GM21717 (cell line): ENCODE data around the gene RAB7A.
A peak's percentile ranks its signal among the peaks of the same experiment; 100 is the strongest.

Experiments used
- ATAC-seq: cut with Tn5 transposase; IDR thresholded peaks from one replicate; pipeline ENCODE4 v1.9.1; 2021; ENCODE audit warnings: mild to moderate bottlenecking, moderate library complexity; ENCODE audit not compliant: unreplicated experiment

Gene RAB7A

DNA sequence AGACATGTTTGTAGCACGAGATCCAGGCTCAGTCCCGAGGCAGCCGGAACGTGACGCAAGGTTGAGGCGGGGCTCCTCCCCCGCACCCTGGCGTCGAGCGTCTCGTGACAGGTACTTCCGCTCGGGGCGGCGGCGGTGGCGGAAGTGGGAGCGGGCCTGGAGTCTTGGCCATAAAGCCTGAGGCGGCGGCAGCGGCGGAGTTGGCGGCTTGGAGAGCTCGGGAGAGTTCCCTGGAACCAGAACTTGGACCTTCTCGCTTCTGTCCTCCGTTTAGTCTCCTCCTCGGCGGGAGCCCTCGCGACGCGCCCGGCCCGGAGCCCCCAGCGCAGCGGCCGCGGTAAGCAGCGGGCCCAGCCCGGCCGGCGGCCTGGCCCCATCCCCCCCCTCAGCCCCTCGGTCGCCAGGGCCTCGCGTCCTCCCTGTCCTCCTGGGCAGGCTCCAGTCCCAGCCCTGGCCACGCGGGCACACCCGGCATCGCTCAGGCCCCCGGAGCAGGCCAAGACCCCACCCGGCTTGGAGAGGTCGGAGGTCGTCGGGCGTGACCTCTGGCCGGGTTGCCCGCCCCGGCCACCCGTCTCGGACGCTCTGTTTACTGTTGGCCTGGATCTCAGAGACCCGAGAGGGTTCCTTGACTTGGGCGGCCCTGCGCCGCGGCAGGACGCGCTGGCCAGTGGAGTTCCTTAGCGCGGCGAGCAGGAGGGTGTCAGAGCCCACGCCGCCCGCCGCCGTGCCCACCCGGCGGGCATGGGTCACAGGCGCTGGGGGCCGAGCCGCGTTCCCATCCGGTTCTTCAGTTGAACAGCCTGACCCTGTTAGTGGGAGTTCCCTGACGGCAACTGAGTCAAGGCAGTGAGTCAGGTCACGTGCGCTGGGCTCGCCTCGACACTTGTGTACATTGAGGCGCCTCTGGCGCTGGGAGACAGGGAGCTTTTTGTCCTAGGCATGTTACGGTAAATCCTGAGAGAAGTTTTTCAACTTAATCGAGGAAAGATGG is at the start of gene RAB7A:
TSS of gene RAB7A (plus strand) at position 161 of the 994 bp plus-strand sequence. CDS start 69,185 bp downstream, outside the sequence.
- ATAC-seq = peak; percentile 85

DNA sequence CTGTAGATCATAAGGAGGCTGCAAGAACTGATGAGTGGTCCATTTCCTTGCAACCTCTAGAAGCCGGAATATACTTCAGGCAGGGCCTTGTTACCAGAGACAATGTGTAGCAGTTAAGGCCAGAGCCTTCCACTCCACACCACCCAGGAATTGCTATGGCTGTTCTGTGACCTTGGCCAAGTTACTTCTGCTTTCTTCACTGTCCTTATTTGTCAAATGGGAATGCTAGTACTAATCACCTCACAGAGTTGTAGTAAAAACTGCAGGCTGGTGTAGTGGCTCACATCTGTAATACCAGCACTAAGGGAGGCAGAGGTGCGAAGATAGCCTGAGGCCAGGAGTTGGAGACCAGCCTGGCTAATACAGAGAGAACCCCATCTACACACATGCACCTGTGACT is 46.6 kb upstream of the RAB7A start:
- ATAC-seq = no peak

DNA sequence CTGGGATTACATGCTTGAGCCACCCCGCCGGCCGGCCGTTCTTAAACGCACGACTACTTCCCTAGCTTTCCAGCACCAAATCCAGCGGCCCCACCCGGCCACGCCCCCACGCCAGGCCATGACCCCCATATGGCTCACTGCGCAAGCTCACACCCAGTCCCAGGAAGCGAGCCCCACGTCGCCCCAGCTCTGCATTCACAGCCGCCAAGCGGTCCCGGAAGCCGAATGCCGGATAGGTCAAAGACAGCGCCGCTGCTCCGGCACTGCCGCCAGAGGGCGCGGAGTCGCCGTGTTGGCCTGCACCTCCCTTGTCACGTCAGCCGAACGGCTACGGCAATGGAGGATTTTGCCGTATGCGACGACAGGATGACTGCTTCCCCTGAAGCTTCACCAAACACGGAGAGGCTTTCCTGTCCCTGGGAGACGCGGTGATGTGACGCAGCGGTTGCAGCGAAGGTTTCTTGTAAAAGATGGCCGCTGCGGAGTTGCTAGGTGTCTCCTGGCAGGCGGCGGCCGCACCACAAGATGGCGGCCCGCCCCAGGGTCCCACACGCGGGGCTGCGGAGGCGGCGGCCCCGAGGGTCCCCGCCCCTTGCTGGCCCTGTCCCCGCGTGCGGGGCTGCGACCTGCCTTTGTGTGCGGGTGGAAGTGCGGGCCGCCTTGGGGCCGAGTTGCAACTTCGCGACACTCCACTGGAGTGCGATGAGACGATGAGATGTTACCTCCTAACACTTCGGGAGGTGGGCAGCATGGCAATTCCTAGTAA is 45.2 kb upstream of the RAB7A start:
- peak; percentile 96 for ATAC-seq

DNA sequence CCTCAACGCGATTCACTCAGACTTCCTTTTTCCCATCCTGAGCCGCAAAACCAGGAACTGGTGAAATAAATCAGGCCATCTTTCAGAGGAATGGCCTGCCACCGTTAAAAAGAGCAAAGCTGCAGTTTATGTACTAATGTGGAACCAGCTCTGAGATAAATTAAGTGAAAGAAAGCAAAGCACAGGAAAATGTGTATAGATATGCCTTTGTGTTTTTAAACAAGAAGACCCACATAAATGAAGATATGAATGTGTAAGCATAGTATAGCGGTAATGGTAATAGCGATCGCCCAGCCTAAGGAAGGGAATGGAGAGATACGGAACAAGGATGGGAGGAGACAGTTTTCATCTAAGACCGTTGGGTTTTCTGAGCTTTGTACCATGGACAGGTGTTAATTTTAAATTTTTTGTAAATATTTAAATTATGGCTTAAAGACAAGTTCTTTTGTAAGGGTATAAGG is 44.6 kb upstream of the RAB7A start:
- ATAC-seq = no peak

DNA sequence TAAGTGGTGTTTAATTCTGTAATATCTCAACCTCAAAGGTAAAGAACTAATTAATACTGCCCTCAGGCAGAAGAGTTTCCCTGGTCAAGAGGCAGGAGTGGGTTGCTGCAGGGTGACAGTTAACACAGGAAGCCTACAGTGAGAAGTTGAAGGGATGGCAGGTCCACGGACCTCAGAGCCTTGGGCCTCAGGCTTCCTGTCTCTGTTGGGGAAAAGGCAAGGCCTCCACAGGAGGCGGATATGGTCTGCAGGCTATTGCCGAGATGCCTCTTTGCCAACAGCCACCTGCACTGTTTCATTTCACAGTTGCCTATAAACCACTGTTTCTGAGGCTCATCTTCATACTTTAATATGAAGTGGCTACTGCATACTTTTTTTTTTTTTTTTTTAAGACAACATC is 42.0 kb upstream of the RAB7A start:
- no peak for ATAC-seq

DNA sequence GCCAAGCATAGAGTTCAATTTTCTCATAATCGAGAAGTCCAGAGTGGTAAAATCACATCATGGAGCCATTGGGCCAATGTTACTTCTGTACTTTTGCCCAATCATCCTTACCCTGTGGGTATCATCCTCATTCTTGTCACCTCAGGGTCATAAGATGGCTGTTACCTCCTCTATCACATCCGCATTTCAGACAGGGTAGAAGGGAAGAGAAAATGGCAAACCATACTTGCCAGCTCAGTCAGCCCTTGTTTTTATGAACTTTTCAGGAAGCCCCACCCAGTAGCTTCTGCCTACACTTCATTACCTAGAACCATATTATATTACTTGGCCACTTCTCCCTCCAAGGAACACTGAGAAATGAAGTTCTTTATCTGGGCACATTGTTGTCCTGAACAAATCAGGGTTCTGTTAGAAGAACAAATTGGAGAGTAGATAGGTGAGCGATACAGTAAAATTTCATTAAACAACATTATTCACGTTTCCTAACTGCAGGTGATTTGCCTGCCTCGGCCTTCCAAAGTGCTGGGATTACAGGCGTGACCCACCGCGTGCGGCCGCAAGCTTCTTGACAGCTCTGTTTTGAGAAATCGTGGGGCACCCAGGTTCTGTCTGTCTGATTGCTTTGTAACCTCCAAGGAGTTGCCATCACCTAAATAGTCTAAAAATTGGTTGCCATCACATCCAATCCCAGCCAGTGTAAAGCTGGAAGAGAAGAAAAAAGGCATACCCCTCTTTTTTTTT is 40.8 kb upstream of the RAB7A start:
- no peak for ATAC-seq

DNA sequence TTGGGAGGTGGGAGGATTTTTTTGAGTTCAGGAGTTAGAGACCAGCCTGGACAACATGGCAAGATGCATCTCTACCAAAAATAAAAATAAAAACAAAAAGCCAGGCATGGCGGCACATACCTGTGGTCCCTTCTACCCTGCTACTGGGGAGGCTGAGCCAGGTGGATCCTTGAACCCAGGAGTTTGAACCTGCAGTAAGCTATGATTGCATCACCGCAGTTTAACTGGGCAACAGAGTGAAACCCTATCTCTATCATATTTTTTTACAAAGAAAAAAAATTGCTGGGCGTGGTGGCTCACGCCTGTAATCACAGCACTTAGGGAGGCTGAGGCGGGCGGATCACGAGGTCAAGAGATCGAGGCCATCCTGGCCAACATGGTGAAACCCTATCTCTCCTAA is 39.5 kb upstream of the RAB7A start:
- no peak for ATAC-seq

DNA sequence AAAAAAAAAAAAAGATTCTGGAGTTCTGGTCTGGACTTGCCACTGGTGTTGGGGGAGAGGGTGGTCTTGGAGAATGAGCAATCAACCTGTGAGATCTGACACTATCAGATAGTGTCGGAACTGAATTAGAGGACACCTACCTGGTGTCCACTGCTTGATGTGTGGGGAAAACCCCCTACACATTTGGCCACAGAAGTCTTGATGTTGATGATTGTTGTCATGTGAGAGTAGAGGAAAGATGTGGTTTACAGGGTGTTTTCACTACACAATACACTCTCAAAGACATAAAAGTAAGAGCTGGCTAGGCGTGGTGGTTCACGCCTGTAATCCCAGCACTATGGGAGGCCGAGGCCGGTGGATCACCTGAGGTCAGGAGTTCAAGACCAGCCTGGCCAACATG is 36.9 kb upstream of the RAB7A start:
- ATAC-seq = no peak

DNA sequence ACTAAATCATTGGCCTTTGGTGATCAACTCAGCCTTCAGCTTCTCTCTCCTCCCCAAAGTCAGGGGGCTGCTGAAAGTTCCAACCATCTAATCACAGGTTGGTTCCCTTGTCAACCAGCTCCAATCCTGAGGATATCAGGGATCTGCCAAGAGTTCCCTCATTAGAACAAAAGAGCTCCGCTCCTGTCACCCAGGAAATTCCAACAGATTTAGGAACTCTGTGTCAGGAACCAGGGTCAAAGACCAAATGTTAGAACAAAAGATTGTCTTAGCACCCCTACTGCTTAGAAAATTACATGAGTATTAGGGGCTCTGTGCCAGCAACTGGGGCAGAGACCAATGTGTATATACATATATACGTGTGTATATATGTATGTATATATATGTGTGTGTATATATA is 32.3 kb upstream of the RAB7A start:
- ATAC-seq = no peak

DNA sequence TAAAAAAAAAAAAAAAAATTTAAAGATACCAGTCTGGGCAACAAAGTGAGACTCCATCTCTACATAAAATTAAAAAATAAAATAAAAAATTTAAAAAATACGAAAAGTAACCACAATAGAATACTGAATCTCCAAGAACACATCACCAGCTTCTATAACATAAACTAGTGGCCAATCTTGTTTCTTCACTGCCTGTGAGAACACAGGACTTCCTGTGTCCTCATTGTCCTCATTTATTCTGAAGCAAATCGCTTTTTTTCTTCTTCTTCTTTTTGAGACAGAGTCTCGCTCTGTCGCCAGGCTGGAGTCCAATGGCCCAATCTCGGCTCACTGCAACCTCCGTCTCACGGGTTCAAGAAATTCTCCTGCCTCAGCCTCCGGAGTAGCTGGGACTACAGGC is 28.6 kb upstream of the RAB7A start:
- no peak for ATAC-seq

DNA sequence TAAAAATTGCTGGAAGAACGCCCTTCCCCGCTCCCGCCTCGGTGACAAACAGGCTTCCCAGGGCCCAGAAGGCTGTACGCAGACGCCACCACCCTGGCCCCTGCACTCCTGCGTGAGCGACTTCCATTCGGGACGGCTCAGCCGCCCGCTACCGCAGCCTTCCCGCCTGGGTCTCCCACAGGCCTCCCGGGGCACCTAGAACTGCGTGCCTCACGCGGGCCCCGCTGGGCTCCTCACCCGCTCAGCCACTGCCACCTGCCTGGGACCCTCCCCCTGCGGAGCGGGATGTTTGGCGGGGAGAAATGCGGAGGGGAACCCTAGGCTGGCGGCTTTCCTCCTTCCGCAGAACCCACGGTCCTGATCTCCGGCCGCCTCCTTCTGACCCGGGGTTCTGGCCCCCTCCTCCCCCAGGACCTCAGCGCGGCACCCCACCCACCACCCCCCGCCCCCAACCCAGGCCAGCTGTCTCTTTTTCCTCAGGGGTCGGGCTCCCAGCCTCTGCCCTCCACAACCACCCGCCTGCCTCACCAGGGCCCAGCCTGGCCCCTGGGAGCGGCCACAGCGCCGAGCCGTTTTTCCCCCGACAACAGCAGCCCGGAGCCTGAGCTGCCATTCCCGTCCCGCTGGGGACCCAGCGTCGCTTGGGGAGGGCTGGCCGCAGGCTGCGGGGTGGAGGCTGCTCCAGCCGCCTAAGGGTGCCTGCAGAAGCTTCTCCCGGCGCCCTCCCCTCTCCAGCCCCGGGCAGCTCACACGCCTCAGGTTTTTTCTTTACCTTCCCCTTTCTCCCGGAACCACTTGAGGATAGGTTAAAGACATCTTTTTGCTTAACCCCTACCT is 27.6 kb upstream of the RAB7A start:
- no peak for ATAC-seq

DNA sequence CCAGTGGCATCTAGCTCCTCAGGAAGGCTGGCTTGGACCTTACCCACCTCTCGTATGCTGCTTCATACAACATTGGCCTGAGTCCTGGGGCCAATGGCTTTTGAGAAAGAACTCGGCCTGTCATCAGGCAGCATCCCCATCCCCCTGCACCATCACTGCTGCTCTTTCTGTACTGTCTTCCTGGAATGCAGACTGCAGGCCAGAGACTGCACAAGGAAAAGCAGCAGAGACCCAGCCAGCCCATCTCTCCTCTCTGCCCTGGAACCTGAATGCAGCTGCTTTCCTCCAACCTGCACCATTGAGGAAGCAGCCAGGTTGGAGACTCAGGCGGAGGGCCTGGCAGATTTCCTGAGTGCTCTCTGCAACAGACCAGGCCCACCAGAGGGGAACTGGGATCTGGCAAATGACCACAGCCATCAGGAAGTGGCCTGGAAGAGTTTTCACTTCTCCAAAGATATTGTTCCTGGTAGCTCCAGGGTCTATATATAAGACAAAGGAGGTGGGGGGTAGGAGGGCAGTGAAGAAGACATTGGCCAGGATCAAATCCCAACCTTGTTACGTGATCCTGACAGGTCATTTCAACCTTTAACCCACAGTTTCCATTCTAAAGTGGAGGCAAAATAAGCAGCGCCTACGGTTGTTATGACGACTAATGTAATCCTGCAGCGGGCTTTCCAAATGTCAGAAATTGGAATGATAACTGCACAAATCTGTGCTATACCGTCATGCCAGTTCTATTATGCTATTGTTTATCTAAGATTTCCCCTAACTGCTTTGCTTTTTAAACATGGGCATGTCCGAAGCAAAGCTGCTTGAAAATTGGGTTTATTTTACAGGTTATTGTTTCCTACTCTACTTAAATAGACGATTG is 24.4 kb upstream of the RAB7A start:
- ATAC-seq = no peak

DNA sequence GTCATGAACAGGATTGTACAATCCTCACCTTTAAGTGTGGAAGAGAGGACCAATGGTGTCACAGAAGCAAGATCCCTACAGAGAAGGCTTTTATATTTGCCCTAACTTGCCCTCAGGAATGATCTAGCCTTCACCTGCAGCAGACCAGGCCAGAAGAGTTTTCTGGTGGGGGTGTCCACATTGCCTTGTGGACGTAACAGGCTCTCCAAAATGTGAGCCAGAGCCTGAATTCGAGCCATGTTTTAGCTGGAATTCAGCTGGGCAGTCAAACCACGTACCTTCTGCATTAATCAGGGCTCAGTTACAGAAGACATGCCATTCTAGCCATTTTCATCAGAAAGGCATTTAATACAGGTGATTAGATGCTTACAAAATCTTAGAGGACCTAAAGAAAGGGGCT is 23.6 kb upstream of the RAB7A start:
- ATAC-seq = no peak

DNA sequence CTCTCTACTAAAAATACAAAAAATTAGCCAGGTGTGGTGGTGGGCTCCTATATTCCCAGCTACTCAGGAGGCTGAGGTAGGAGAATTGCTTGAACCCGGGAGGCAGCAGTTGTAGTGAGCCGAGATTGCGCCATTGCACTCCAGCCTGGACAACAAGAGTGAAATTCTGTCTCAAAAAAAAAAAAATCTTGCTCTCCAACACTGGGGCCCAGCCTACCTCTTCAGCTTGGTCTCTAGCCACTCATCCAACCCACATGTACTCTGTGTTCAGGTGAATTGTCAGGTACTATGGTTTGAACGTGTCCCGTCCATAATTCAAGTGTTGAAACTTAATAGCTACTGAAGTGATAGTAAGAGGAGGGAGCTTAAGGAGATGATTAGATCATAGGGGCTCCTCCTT is 22.4 kb upstream of the RAB7A start:
- no peak for ATAC-seq

DNA sequence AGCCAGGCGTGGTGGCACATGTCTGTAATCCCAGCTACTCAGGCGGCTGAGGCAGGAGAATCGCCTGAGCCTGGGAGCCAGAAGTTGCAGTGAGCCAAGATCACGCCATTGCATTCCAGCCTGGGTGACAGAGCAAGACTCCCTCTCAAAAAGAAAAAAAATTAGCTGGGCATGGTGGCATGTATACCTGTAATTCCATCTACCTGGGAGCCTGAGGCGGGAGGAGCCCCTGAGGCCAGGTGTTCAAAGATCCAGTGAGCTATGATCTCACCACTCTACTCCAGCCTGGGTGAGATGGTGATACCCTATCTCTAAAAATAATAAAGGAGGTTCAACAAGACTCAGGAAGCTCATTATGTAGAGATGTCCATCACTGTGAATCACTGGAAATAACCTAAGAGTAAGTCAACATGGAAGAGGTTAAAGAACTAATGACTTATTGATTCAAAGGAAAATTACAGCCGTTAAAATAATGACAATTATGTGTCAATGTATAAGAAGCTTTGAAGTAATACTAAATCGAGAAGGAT is 19.8 kb upstream of the RAB7A start:
- ATAC-seq = no peak

DNA sequence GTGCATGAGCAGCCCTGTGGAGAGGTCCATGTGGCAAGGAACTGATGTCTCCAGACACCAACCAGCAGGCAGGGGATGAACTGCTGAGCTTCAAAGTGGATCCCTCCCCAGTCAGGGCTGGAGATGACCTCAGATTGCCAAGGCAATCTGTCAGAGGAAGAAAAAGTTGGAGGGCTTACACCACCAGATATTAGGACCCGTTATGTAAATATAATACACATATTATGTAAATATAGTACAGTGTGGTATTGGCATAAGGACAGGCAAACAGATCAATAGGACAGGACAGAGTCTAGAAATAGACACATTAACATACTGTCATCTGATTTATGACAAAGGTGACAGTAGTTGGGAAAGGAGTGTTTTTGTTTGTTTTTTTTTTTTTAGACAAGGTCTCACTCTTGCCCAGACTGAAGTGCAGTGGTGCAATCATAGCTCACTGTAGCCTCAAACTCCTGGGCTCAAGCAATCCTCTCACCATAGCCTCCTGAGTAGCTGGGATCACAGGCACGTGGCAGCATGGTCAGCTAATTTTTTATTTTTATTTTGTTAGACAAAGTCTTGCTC is 18.0 kb upstream of the RAB7A start:
- ATAC-seq = no peak

DNA sequence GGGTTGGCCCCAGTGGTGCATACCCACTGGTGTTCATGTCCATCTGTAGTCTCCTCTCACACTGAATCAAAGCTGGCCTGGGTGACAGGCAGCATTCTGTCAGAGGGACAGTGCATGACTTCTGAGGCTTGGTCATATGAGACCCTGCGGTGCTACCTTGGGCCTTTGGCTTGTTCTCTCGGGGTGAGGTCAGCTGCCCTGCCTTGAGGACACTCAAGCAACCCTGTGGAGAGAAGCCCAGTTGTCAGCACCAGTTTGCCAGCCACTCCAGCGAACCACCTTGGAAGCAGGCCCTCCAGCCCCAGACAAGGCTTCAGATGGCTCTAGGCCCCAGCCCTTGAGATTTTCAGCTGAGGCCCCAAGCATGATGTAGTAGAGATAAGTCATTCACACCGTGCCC is 16.9 kb upstream of the RAB7A start:
- ATAC-seq = no peak

DNA sequence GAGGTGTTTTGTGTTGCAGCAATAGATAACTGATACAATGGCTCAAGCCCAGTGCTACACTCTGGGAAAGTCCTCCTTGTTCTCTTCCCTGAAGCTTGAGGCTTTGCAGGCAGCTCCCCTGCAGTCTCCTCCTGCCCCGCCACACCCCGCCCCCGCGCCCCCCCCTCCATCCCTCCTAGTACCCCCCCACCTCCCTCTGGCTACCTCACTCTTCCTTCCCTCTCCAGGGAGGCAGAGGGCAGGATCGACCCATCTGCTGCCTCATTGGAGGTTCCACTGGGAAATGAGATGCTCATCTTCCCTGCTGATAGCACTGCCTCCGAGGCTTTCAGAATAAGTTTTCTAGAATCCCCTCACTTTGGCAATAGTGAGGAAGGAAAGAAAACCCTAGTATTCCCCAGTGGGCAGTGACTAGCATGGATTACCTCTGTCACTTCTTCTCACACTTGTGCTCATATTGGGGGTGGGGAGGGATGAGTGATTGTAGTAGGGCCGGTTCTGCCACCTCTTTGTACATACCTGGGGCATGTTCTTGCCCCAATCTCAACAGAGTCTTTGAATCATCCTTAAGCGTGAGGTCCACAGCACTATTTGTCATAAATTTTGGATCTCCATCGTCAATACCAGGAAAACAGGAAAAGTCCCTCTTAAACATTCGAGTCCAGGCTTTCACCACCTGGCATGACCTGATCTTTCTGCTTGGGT is 16.3 kb upstream of the RAB7A start:
- no peak for ATAC-seq
